Neural cell (in vitro differentiated cells): Measurements from ENCODE around the gene PRR15L. TPM values are rescaled to one million over a fixed set of nuclear protein-coding genes. Genes with fewer than 3 reads are reported as not detected.
"Not testable (repeated sequence)": the region's sequence is repeated elsewhere in the genome, so short reads cannot be mapped to it uniquely, and the experiment has no call there.

Experiments
- H2AFZ ChIP-seq: fragments of 200-600, 300-800 bp; sonication (generic), shearing (Covaris generic); 2 replicates; pipeline ENCODE4 v1.6.0; 2014; ENCODE audit warnings: low read depth, mild to moderate bottlenecking, antibody characterized with exemption, low read length, moderate library complexity
- H3F3A ChIP-seq: fragments of 200-600 bp; shearing (Covaris generic); 2 replicates; pipeline ENCODE4 v1.6.1; 2016; ENCODE audit warnings: mild to moderate bottlenecking, moderate library complexity, mixed read lengths, antibody characterized with exemption, low read length; ENCODE audit not compliant: insufficient read depth, poor library complexity, severe bottlenecking
- H3K27ac ChIP-seq: fragments of 200-600, 300-800 bp; sonication (generic), shearing (Covaris generic); 2 replicates; pipeline ENCODE4 v1.5.1; 2014; ENCODE audit warnings: mild to moderate bottlenecking, low read length, moderate library complexity
- H3K27me3 ChIP-seq: fragments of 300-800, 200-600 bp; sonication (generic), shearing (Covaris generic); 2 replicates; pipeline ENCODE4 v1.6.0; 2014; ENCODE audit warnings: mild to moderate bottlenecking, low read depth, low read length, moderate library complexity; ENCODE audit not compliant: insufficient read depth
- H3K36me3 ChIP-seq: fragments of 300-800, 200-600 bp; sonication (generic), shearing (Covaris generic); 2 replicates; pipeline ENCODE4 v1.5.1; 2014; ENCODE audit warnings: mild to moderate bottlenecking, antibody characterized with exemption, low read length, moderate library complexity; ENCODE audit not compliant: insufficient read depth
- H3K4me2 ChIP-seq: fragments of 300-800, 200-600 bp; sonication (generic), shearing (Covaris generic); 2 replicates; pipeline ENCODE4 v1.6.0; 2014; ENCODE audit warnings: mild to moderate bottlenecking, low read length
- H3K4me3 ChIP-seq: fragments of 300-800, 200-600 bp; sonication (generic), shearing (Covaris generic); 2 replicates; pipeline ENCODE4 v1.5.1; 2014; ENCODE audit warnings: mild to moderate bottlenecking, low read length, moderate library complexity
- H3K79me2 ChIP-seq: fragments of 200-600 bp; shearing (Covaris generic); replicated peaks from 2 replicates; pipeline ENCODE4 v1.6.0; 2014; ENCODE audit warnings: mild to moderate bottlenecking, low read length, moderate library complexity; ENCODE audit not compliant: insufficient read depth
- H3K9ac ChIP-seq: fragments of 300-800, 200-600 bp; sonication (generic), shearing (Covaris generic); 2 replicates; pipeline ENCODE4 v1.6.1; 2016; ENCODE audit warnings: mild to moderate bottlenecking, low read length, mixed read lengths
- H3K9me2 ChIP-seq: fragments of 200-600 bp; shearing (Covaris generic); 2 replicates; pipeline ENCODE4 v1.6.1; 2016; ENCODE audit warnings: mild to moderate bottlenecking, low read length, mixed read lengths; ENCODE audit not compliant: insufficient read depth
- H3K9me3 ChIP-seq: fragments of 200-600, 300-800 bp; sonication (generic), shearing (Covaris generic); 2 replicates; pipeline ENCODE4 v1.6.1; 2016; ENCODE audit warnings: mild to moderate bottlenecking, mixed run types, low read length, moderate library complexity, mixed read lengths
- H4K20me1 ChIP-seq: fragments of 200-600 bp; shearing (Covaris generic); 2 replicates; pipeline ENCODE4 v1.6.1; 2016; ENCODE audit warnings: mild to moderate bottlenecking, mixed run types; ENCODE audit not compliant: insufficient read depth
- CTCF ChIP-seq: fragments of 450-650 bp; IDR thresholded peaks from 2 replicates; pipeline ENCODE4 v1.5.1; 2014; ENCODE audit warnings: antibody characterized with exemption, mild to moderate bottlenecking, moderate library complexity; ENCODE audit not compliant: poor library complexity, severe bottlenecking
- EP300 ChIP-seq: fragments of 450-650 bp; conservative IDR thresholded peaks from 2 replicates; pipeline ENCODE4 v1.6.1; 2014; ENCODE audit warnings: antibody characterized with exemption, mild to moderate bottlenecking, moderate library complexity; ENCODE audit not compliant: poor library complexity, severe bottlenecking
- EZH2 ChIP-seq: fragments of 200-600, 300-800 bp; shearing (Covaris generic), sonication (generic); IDR thresholded peaks from 2 replicates; pipeline ENCODE4 v1.6.1; 2014; ENCODE audit warnings: antibody characterized with exemption, low read length, borderline replicate concordance, mild to moderate bottlenecking; ENCODE audit not compliant: insufficient read depth, poor library complexity, severe bottlenecking
- MXI1 ChIP-seq: fragments of 450-650 bp; conservative IDR thresholded peaks from 2 replicates; pipeline ENCODE4 v1.6.1; 2014; ENCODE audit warnings: antibody characterized with exemption, mild to moderate bottlenecking; ENCODE audit not compliant: poor library complexity, severe bottlenecking
- POLR2AphosphoS5 ChIP-seq: IDR thresholded peaks from 2 replicates; pipeline ENCODE4 v1.6.1; 2012
- RAD21 ChIP-seq: fragments of 450-650 bp; conservative IDR thresholded peaks from 2 replicates; pipeline ENCODE4 v1.6.1; 2014; ENCODE audit warnings: antibody characterized with exemption, mild to moderate bottlenecking, moderate library complexity
- REST ChIP-seq: IDR thresholded peaks from 2 replicates; pipeline ENCODE4 v1.6.1; 2012; ENCODE audit warnings: borderline replicate concordance
- SMC3 ChIP-seq: fragments of 450-650 bp; conservative IDR thresholded peaks from 2 replicates; pipeline ENCODE4 v1.6.1; 2014; ENCODE audit warnings: antibody characterized with exemption, mild to moderate bottlenecking, moderate library complexity; ENCODE audit not compliant: poor library complexity
- TAF1 ChIP-seq: IDR thresholded peaks from 2 replicates; pipeline ENCODE4 v1.6.1; 2012; ENCODE audit warnings: low read depth
- polyA plus RNA-seq: library from polyadenylated mRNA; depleted of rRNA; stranded (reverse); fragments of >200 nt; gene quantifications from 2 replicates; pipeline ENCODE4 v1.2.3, GENCODE V29; 2014

The PRR15L gene
- polyA plus RNA-seq, 1 donor from 2014 or later, result not detected

DNA sequence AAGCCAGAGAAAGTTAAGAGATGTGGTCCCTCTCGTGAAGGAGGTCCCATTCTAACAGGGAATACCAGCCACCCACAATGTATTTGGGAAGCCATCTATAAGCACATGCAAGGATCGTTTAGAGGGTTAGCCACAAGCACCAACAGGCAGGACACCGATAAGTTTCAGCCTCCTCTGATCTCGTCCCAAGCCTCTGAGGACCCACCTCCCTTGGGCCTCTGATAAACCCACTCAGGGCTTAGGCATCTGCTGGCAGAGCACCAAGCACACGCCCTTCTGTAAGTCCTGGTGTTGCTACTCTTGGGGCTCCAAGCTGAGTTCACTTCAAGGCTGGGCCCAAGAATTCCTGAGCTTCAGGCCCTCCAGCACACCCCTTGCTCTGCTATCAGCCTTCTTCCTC lies 21.7 kb downstream of the PRR15L start:
- no peaks in the 10 kb centered on the region for H3K36me3 ChIP-seq
- H3K4me2 ChIP-seq, result no peak overlapping the region
- H3K27me3 ChIP-seq, result no peaks in the 10 kb centered on the region

GRCh38 chr17:47935468-47935867 lies 22.2 kb downstream of the PRR15L start:
- not testable (repeated sequence) for H3K27ac ChIP-seq, H3K4me3 ChIP-seq, H3K36me3 ChIP-seq, H3K27me3 ChIP-seq, H4K20me1 ChIP-seq, H3K4me2 ChIP-seq, H3K9ac ChIP-seq, H2AFZ ChIP-seq, H3F3A ChIP-seq, H3K79me2 ChIP-seq, H3K9me2 ChIP-seq, H3K9me3 ChIP-seq

More for the DNA sequence above, 21.7 kb downstream of the PRR15L start:
- Histone ChIP-seq H4K20me1 (no peaks in the 10 kb centered on the region), H3K4me3 (no peak overlapping the region), H3F3A (no peaks in the 10 kb centered on the region), H3K79me2 (no peaks in the 10 kb centered on the region), H3K9me2 (no peaks in the 10 kb centered on the region), H3K27ac (no peak overlapping the region), H3K9me3 (no peaks in the 10 kb centered on the region), H2AFZ (no peak overlapping the region), H3K9ac (no peak overlapping the region)
- TF ChIP-seq EP300 (no peak), RAD21 (no peak), TAF1 (no peak), REST (no peak), MXI1 (no peak), CTCF (no peak), SMC3 (no peak), EZH2 (no peak), POLR2AphosphoS5 (no peak)

DNA sequence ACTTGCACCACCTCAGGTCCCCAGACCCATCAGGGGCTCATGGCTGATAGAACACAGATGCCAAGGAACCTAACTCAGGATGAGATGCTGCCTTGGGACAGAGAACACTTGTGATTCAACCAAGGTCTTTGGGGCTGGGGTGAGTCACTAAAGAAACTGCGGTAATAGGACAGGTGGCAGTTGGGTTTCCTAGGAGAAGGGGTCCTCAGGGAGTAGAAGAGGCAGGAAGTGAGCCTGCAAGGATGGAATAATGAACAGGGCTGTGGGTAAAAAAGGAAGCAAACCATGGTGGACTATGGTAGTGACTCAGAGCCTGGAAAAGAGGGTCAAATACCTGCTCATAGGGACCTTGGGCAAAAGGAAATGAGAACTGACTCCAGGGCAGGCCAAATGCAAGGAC lies 22.8 kb downstream of the PRR15L start:
- Histone ChIP-seq H3K4me2 (no peak overlapping the region), H4K20me1 (no peaks in the 10 kb centered on the region), H3K9me3 (no peaks in the 10 kb centered on the region), H3K79me2 (no peaks in the 10 kb centered on the region), H3K9me2 (no peaks in the 10 kb centered on the region), H3K36me3 (no peaks in the 10 kb centered on the region), H3K4me3 (no peak overlapping the region), H3K27ac (no peak overlapping the region), H2AFZ (no peak overlapping the region), H3K9ac (no peak overlapping the region), H3F3A (no peaks in the 10 kb centered on the region), H3K27me3 (no peaks in the 10 kb centered on the region)
- TF ChIP-seq CTCF (no peak), TAF1 (no peak), EZH2 (no peak), SMC3 (no peak), RAD21 (no peak), MXI1 (no peak), REST (no peak), POLR2AphosphoS5 (no peak), EP300 (no peak)
